Esophagus (tissue), 2 donors: Measurements from ENCODE around the gene ADRB2. TPM values are rescaled to one million over a fixed set of nuclear protein-coding genes. Genes with fewer than 3 reads are reported as not detected.

Source experiments
- H3K27ac ChIP-seq, 2 donors: one replicate each; pipeline ENCODE4 v1.5.1; 2013; ENCODE audit warnings: low read depth in 2 of 2, mild to moderate bottlenecking in 2 of 2, inconsistent platforms in 1 of 2, low read length in 1 of 2, moderate library complexity in 1 of 2
- H3K27me3 ChIP-seq, 2 donors: one replicate each; pipeline ENCODE4 v1.6.1; 2013; ENCODE audit warnings: low read length in 2 of 2, control low read depth in 1 of 2, mild to moderate bottlenecking in 1 of 2; ENCODE audit not compliant: insufficient read depth in 2 of 2, control insufficient read depth in 1 of 2
- H3K36me3 ChIP-seq, 2 donors: one replicate each; pipeline ENCODE4 v1.6.1; 2013; ENCODE audit warnings: low read length in 1 of 2; ENCODE audit not compliant: control insufficient read depth in 2 of 2, insufficient read depth in 2 of 2
- H3K4me1 ChIP-seq, 2 donors: one replicate each; pipeline ENCODE4 v1.6.1; 2013; ENCODE audit warnings: low read length in 1 of 2; ENCODE audit not compliant: control insufficient read depth in 2 of 2, insufficient read depth in 2 of 2
- H3K4me3 ChIP-seq, 2 donors: one replicate each; pipeline ENCODE4 v1.5.1; 2013; ENCODE audit warnings: low read length in 2 of 2, mild to moderate bottlenecking in 2 of 2, low read depth in 1 of 2, moderate library complexity in 1 of 2
- H3K9me3 ChIP-seq, 2 donors: one replicate each; pipeline ENCODE4 v1.6.1; 2013; ENCODE audit warnings: mild to moderate bottlenecking in 2 of 2, low read depth in 1 of 2, low read length in 1 of 2, moderate library complexity in 1 of 2; ENCODE audit not compliant: control insufficient read depth in 2 of 2, insufficient read depth in 1 of 2
- WGBS, 2 donors: extraction: QIAGEN DNeasy Blood & Tissue Kit; methylation state at CpG; one replicate each; pipeline ENCODE4 v1.1.7; 2013; 5-methylcytosine and 5-hydroxymethylcytosine counted together
- polyA plus RNA-seq, 2 donors: library from polyadenylated mRNA; stranded (reverse); fragments of 200-250 nt; gene quantifications; one replicate each; pipeline ENCODE4 v1.2.3, GENCODE V29; 2013
- donor health status: healthy with polysubstance abuse.
- donor health status: Bipolar disorder and iron deficiency.

The ADRB2 gene
- polyA plus RNA-seq, 2 donors = 2.1 to 2.8 TPM

GRCh38 chr5:148858547-148858946, 32.1 kb downstream of the ADRB2 start:
- peaks cover 0 to under 1% of the 10 kb centered on the region in 2 donors for H3K36me3 ChIP-seq
- 77 to 85% methylated on average over 6 of the region's 6 CpGs for WGBS, 2 donors
- H3K4me1 ChIP-seq = peaks cover 0 to 2% of the 10 kb centered on the region in 2 donors
- H3K4me3 ChIP-seq = no peak overlapping the region
- H3K9me3 ChIP-seq = no peaks in the 10 kb centered on the region
- no peak overlapping the region for H3K27ac ChIP-seq
- no peaks in the 10 kb centered on the region for H3K27me3 ChIP-seq

GRCh38 chr5:148859703-148860102, 33.3 kb downstream of the ADRB2 start:
- Histone ChIP-seq H3K27me3 (no peaks in the 10 kb centered on the region), H3K4me3 (no peak overlapping the region), H3K27ac (no peak overlapping the region), H3K4me1 (peaks cover 0 to 2% of the 10 kb centered on the region in 2 donors), H3K9me3 (no peaks in the 10 kb centered on the region), H3K36me3 (peaks cover 0 to 2% of the 10 kb centered on the region in 2 donors)
- 90 to 92% methylated on average over 2 of the region's 2 CpGs for WGBS, 2 donors

GRCh38 chr5:148860599-148860998, 34.2 kb downstream of the ADRB2 start:
- Histone ChIP-seq H3K9me3 (no peaks in the 10 kb centered on the region), H3K36me3 (peaks cover 0 to 2% of the 10 kb centered on the region in 2 donors), H3K4me1 (no peaks in the 10 kb centered on the region), H3K27me3 (no peaks in the 10 kb centered on the region), H3K4me3 (no peak overlapping the region), H3K27ac (no peak overlapping the region)
- WGBS, 2 donors = 60 to 61% methylated on average over 5 of the region's 5 CpGs

GRCh38 chr5:148861088-148861487, 34.7 kb downstream of the ADRB2 start:
- WGBS, 2 donors = 78 to 79% methylated on average over 2 of the region's 2 CpGs
- Histone ChIP-seq H3K27ac (no peak overlapping the region), H3K4me1 (no peaks in the 10 kb centered on the region), H3K4me3 (no peak overlapping the region), H3K27me3 (no peaks in the 10 kb centered on the region), H3K36me3 (peaks cover 0 to 2% of the 10 kb centered on the region in 2 donors), H3K9me3 (no peaks in the 10 kb centered on the region)

GRCh38 chr5:148861696-148862095, 35.3 kb downstream of the ADRB2 start:
- peaks cover 0 to 2% of the 10 kb centered on the region in 2 donors for H3K36me3 ChIP-seq
- H3K4me3 ChIP-seq = no peak overlapping the region
- H3K9me3 ChIP-seq = no peaks in the 10 kb centered on the region
- no peaks in the 10 kb centered on the region for H3K27me3 ChIP-seq
- no peak overlapping the region for H3K27ac ChIP-seq
- WGBS, 2 donors = 86 to 90% methylated on average over 3 of the region's 3 CpGs
- H3K4me1 ChIP-seq = no peaks in the 10 kb centered on the region

- H3K4me1 ChIP-seq = no peaks in the 10 kb centered on the region
- H3K36me3 ChIP-seq = peaks cover 0 to 2% of the 10 kb centered on the region in 2 donors
- H3K27me3 ChIP-seq = no peaks in the 10 kb centered on the region
- 69 to 71% methylated on average over 5 of the region's 5 CpGs for WGBS, 2 donors
- H3K9me3 ChIP-seq = no peaks in the 10 kb centered on the region
- H3K4me3 ChIP-seq = no peak overlapping the region
- no peak overlapping the region for H3K27ac ChIP-seq
These were observed 37.9 kb downstream of the ADRB2 start for GRCh38 chr5:148864113-148864841.

GRCh38 chr5:148866024-148866423, 39.6 kb downstream of the ADRB2 start:
- Histone ChIP-seq H3K27ac (no peak overlapping the region), H3K36me3 (peaks cover 0 to 2% of the 10 kb centered on the region in 2 donors), H3K4me1 (no peaks in the 10 kb centered on the region), H3K27me3 (no peaks in the 10 kb centered on the region), H3K4me3 (no peak overlapping the region), H3K9me3 (no peaks in the 10 kb centered on the region)
- 70 to 89% methylated on average over 2 of the region's 2 CpGs for WGBS, 2 donors

GRCh38 chr5:148873120-148873519, 46.7 kb downstream of the ADRB2 start:
- 91 to 94% methylated on average over 5 of the region's 5 CpGs for WGBS, 2 donors
- Histone ChIP-seq H3K36me3 (no peaks in the 10 kb centered on the region), H3K9me3 (no peaks in the 10 kb centered on the region), H3K4me1 (no peaks in the 10 kb centered on the region), H3K27ac (no peak overlapping the region), H3K4me3 (no peak overlapping the region), H3K27me3 (no peaks in the 10 kb centered on the region)

GRCh38 chr5:148873690-148874485, 47.5 kb downstream of the ADRB2 start:
- no peaks in the 10 kb centered on the region for H3K4me1 ChIP-seq
- 54 to 57% methylated on average over 3 of the region's 3 CpGs for WGBS, 2 donors
- H3K36me3 ChIP-seq = no peaks in the 10 kb centered on the region
- no peaks in the 10 kb centered on the region for H3K27me3 ChIP-seq
- H3K27ac ChIP-seq = no peak overlapping the region
- no peak overlapping the region for H3K4me3 ChIP-seq
- H3K9me3 ChIP-seq = no peaks in the 10 kb centered on the region
